Measurements from ENCODE around the gene APBA2.

- TF ChIP-seq CTCF (conservative IDR thresholded peaks at IDR 0.05) (no peak), ZFX (IDR thresholded peaks at IDR 0.05) (no peak)
Measured at GRCh38 chr15:28990390-28990789, 104.6 kb downstream of the APBA2 start.

All from C4-2B (cell line).